GM19099 (cell line): ENCODE data around the gene SFXN4.
A peak's percentile ranks its signal among the peaks of the same experiment; 100 is the strongest.

Source experiments
- POLR2A ChIP-seq: IDR thresholded peaks from 3 replicates; pipeline ENCODE4 v1.6.1; 2011; ENCODE audit warnings: low read depth; ENCODE audit not compliant: insufficient read length; ENCODE audit errors: extremely low read depth

SFXN4 gene

GRCh38 chr10:119199231-119199992 is 33.9 kb upstream of the SFXN4 start:
- no peak for TF ChIP-seq POLR2A

GRCh38 chr10:119198438-119198837 is 32.9 kb upstream of the SFXN4 start:
- no peak for TF ChIP-seq POLR2A

GRCh38 chr10:119197921-119198320 is 32.4 kb upstream of the SFXN4 start:
- TF ChIP-seq POLR2A, result no peak

DNA sequence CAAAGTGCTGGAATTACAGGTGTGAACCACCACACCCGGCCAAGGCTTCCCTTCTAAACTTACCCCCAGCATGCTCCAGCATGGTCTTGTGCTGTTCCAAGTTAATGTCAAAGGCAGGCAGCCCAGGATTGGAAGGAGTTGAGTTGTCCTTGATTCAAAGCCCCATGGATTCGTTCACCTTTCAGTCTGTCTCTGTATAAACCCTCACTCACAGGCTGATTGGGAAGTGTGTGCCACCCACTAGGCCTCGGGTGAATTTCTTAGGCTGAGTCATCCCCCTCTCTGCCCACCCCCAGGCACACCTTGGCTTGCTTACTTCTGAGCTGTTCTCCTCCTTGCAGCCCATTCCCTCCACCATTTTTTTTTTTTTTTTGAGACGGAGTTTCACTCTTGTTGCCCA is 26.4 kb upstream of the SFXN4 start:
- no peak for TF ChIP-seq POLR2A

- no peak for TF ChIP-seq POLR2A
Observed at GRCh38 chr10:119190954-119191785, 25.7 kb upstream of the SFXN4 start.

DNA sequence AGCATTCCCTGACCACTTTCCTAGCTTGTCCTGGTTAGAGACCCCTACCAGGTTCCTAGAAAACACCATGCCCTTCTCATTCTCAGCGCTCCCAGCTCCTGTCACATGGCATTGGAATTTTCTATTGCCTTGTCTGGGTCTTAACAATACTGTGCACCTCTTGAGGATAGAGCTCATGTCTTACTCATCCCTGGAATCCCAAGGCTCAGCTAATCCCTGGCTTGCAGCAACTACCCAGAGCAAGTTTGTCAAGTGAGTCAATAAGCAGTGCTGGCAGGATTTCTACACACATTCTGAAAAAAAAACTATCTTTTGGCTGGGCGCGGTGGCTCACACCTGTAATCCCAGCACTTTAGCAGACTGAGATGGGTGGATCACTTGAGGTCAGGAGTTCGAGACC is 24.8 kb upstream of the SFXN4 start:
- no peak for TF ChIP-seq POLR2A

- TF ChIP-seq POLR2A, result no peak
Observed at GRCh38 chr10:119189811-119190282, 24.3 kb upstream of the SFXN4 start.

DNA sequence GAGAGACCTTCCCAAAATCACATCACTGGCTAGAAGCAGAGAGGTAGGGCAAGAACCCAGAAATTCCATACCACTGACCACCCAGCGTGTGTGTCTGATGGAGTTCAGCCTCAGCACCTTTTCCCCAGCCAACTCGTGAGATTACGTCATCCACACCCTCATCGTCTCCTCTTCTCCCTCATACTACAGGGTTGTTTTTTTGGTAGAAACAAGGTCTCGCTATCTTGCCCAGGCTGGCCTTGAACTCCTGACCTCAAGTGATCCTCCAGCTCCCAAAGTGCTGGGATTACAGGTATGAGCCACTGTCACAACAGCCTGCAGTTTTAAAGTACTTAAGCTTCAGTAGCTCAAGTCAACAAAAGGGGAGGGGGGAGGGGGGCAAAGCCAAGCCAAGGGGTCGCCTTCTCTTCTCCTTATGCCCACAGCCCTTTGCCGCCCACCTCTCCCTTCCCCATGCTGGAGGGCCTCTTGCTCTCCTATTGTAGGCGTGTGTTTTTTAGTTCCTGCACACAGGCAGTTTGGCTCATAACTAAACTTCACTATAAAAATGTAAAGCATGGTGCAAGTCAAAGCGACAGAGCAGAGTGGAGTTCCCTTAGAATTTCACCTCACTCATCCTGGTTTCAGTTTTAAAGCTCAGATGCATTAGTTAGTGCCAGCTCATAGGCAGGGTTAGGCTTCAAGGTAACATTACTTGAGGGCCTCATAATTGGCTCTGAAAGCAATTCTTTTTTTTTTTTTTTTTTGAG is 18.3 kb upstream of the SFXN4 start:
- no peak for TF ChIP-seq POLR2A

DNA sequence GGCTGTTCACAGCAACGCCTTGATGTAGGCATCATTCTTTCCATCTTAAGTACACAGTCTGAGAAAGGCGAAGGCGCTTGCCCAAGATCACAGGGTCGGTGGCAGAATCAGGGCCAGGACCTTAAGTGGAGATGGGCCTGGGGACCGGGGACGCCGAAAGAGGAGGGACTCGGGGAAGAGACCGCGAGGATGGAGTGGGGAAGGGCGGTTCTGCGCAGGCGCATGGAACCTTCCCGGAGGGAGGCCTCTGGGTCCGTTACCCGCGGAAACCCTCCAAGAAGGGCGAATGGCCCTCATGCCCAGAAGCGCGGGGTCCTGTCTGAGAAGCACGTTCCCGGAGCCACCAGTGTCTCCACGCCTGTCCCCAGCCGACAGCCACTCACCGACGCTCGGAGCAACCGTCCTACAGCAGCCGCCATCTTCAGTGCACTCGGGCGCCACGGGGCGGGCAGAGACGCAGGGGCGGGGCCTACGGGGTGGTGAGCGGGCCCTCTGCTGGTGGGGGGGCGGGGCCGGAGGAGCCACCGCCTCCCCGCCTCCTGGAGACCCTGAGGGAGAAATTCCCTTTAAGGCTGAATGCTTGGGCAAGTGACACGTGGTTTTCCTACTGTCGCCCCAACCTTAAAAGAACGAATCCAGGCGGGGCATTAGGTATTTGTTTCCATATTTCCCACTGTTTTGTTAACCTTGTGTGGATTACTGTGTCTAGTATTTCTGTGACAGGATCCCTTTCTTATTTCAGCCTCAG is 13.0 kb upstream of the SFXN4 start, which contains the start of gene PRDX3:
Gene PRDX3 (minus strand): TSS at position 441 of the 748 bp plus-strand sequence. CDS start 22 bp downstream, at position 419.
- peak; percentile 98 for TF ChIP-seq POLR2A

- TF ChIP-seq POLR2A, result no peak
Observed at GRCh38 chr10:119177708-119178371, 12.3 kb upstream of the SFXN4 start.

- TF ChIP-seq POLR2A, result no peak
Observed at GRCh38 chr10:119176166-119176565, 10.7 kb upstream of the SFXN4 start.

DNA sequence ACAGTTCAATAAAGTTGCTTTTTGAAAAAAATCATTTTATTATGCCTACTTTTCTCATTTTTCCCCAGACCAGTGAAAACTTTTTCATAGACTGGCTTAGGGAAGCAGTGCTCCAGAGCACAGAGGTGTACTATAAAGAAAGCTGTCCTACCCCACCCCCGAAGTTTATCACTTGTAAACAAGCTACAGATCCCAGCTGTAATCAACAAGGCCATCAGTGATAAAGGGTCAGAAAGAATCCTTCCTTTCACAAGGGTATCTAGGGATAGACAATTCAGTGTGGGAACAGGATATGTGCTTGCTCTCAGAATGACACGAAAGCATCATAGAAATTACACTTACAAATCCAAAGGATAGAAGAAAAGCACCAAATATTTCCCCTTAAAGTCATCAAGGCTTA is 8.6 kb upstream of the SFXN4 start:
- TF ChIP-seq POLR2A, result no peak

DNA sequence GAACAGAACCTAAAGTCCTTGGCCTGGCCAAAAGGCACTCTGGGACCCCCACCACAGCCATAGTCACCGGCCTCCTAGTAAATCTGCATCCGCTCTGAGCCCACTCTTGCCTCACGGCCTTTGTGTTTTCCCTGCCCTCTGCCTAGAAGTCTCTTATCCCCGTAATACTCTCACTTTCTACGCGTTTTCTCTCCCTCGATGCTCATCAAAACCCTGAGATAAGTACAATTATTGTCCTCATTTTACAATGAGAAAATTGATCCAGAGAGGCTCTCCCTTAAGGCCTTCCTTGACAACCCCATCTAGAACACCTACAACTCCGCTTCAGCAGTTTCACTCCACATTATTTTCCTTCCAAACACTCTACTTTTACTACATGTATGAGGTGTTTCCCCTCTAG is 1.5 kb upstream of the SFXN4 start:
- no peak for TF ChIP-seq POLR2A

DNA sequence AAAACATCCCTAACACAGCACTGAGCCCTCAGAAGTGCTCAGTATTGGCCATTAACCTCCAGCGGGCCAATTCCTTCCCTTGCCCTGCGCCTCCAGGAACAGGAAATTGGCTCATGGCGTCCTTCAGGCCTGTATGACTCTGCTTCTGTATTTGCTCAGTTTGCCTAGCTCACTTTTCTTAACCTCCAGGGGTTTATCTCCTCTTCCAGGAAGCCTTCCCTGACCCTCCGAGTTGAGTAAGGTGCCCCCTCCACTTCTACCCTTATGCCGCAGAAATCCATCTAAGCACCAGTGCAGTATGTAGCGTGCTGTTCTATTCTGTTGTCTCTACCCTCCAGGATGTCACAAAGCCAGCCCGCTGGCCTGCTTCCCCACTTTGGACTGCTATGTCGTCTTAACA is 1.1 kb upstream of the SFXN4 start:
- no peak for TF ChIP-seq POLR2A
